ENCODE results near the gene ULBP2. TPM values are rescaled to one million over a fixed set of nuclear protein-coding genes. Genes with fewer than 3 reads are reported as not detected.
A peak's percentile ranks its signal among the peaks of the same experiment; 100 is the strongest.
"Not testable (repeated sequence)": the region's sequence is repeated elsewhere in the genome, so short reads cannot be mapped to it uniquely, and the experiment has no call there.

ULBP2 gene
- polyA plus RNA-seq, 4 donors: 0.41 to 0.74 (median 0.54) TPM

- DNase-seq (ENCODE audit: low read depth in 4 of 4, low spot score in 2 of 4): not testable (repeated sequence)
These were observed 5.7 kb downstream of the ULBP2 start for GRCh38 chr6:149947533-149947932.

GRCh38 chr6:149948011-149948410 is 6.2 kb downstream of the ULBP2 start:
- no peak for DNase-seq (ENCODE audit: low read depth in 4 of 4, low spot score in 2 of 4)

GRCh38 chr6:149948616-149949015 is 6.8 kb downstream of the ULBP2 start:
- no peak for DNase-seq (ENCODE audit: low read depth in 4 of 4, low spot score in 2 of 4)

GRCh38 chr6:149950423-149950822 is 8.6 kb downstream of the ULBP2 start:
- DNase-seq (ENCODE audit: low read depth in 4 of 4, low spot score in 2 of 4): no peak

- no peak for DNase-seq (ENCODE audit: low read depth in 4 of 4, low spot score in 2 of 4)
These were observed 9.3 kb downstream of the ULBP2 start for GRCh38 chr6:149951096-149951495.

GRCh38 chr6:149951626-149952025 is 9.8 kb downstream of the ULBP2 start:
- no peak for DNase-seq (ENCODE audit: low read depth in 4 of 4, low spot score in 2 of 4)

- DNase-seq (ENCODE audit: low read depth in 4 of 4, low spot score in 2 of 4): not testable (repeated sequence)
These were observed 11.6 kb downstream of the ULBP2 start for GRCh38 chr6:149953390-149953789.

GRCh38 chr6:149953934-149954327 is 12.1 kb downstream of the ULBP2 start:
- not testable (repeated sequence) for DNase-seq (ENCODE audit: low read depth in 4 of 4, low spot score in 2 of 4)

GRCh38 chr6:149954328-149954983 is 12.6 kb downstream of the ULBP2 start:
- DNase-seq (ENCODE audit: low read depth in 4 of 4, low spot score in 2 of 4): not testable (repeated sequence)

- DNase-seq (ENCODE audit: low read depth in 4 of 4, low spot score in 2 of 4): not testable (repeated sequence)
These were observed 13.3 kb downstream of the ULBP2 start for GRCh38 chr6:149954984-149955653.

GRCh38 chr6:149955654-149956317 is 14.0 kb downstream of the ULBP2 start:
- not testable (repeated sequence) for DNase-seq (ENCODE audit: low read depth in 4 of 4, low spot score in 2 of 4)

- DNase-seq (ENCODE audit: low read depth in 4 of 4, low spot score in 2 of 4): not testable (repeated sequence)
These were observed 16.3 kb downstream of the ULBP2 start for GRCh38 chr6:149958124-149958523.

- not testable (repeated sequence) for DNase-seq (ENCODE audit: low read depth in 4 of 4, low spot score in 2 of 4)
These were observed 18.0 kb downstream of the ULBP2 start for GRCh38 chr6:149959806-149960205.

GRCh38 chr6:149960488-149960887 is 18.7 kb downstream of the ULBP2 start:
- DNase-seq (ENCODE audit: low read depth in 4 of 4, low spot score in 2 of 4): no peak

- no peak for DNase-seq (ENCODE audit: low read depth in 4 of 4, low spot score in 2 of 4)
These were observed 20.1 kb downstream of the ULBP2 start for GRCh38 chr6:149961728-149962425.

- no peak for DNase-seq (ENCODE audit: low read depth in 4 of 4, low spot score in 2 of 4)
These were observed 20.8 kb downstream of the ULBP2 start for GRCh38 chr6:149962461-149963211.

GRCh38 chr6:149963212-149963461 is 21.3 kb downstream of the ULBP2 start:
- DNase-seq (ENCODE audit: low read depth in 4 of 4, low spot score in 2 of 4): no peak

- DNase-seq (ENCODE audit: low read depth in 4 of 4, low spot score in 2 of 4): peak in 1 of 4 donors; percentile 60
These were observed 21.9 kb downstream of the ULBP2 start, which contains the start of gene ULBP1 for GRCh38 chr6:149963462-149964307. TSS of gene ULBP1 (plus strand) at chr6:149963943. CDS start at chr6:149964050, 107 bp downstream.

- DNase-seq (ENCODE audit: low read depth in 4 of 4, low spot score in 2 of 4): no peak
These were observed 22.7 kb downstream of the ULBP2 start for GRCh38 chr6:149964308-149965193.
